ENCODE data around the gene RPL6. TPM values are rescaled to one million over a fixed set of nuclear protein-coding genes. Genes with fewer than 3 reads are reported as not detected.

Gene RPL6
- total and polyA plus RNA-seq, 10 of the 15 experiments (the other 5 are each of a cell fraction or from before 2014, with no cell fraction given): 801 to 3,690 (median 2,265) TPM

- 96% methylated on average over 3 of the region's 3 CpGs for WGBS (ENCODE audit: insufficient coverage, insufficient replicate concordance, low lambda C conversion rate, missing lambda C conversion rate)
- DNase-seq (ENCODE audit: low read depth, low spot score) (no peak), FAIRE-seq (no peak), ATAC-seq (no peak)
- BruUV-seq (replicated peaks): no TSS peak
- H3K36me3 ChIP-seq (ENCODE audit: control insufficient read depth in 2 of 2, insufficient read depth in 2 of 2, low read length in 1 of 2): peaks cover 0 to 2% of the 10 kb centered on the region in 2 experiments; a peak in 1 of 4 replicates
- ChIA-PET POLR2A (no interaction called here), SMC1A (ENCODE audit: uncharacterized antibody, unreplicated experiment) (interaction anchor here (1.1 kb wide), 1 partner anchor 19 kb away, joined by 3 read pairs; no protein-coding TSS in a partner anchor), RAD21 (ENCODE audit: unreplicated experiment) (no interaction called here), CTCF (interaction anchor here (0.6 kb wide), 2 partner anchors 22 to 69 kb away, joined by 3 to 5 read pairs; no protein-coding TSS in a partner anchor)
- peaks cover 9% of the 10 kb centered on the region for H3K4me1 ChIP-seq (ENCODE audit: control insufficient read depth, insufficient read depth, low read length)
- H3K79me2 ChIP-seq (ENCODE audit: control insufficient read depth, insufficient read depth, low read length): peaks cover 72% of the 10 kb centered on the region
- no peak overlapping the region for H3K9ac ChIP-seq (ENCODE audit: control insufficient read depth, insufficient read depth, low read length)
- intact Hi-C loops (cut with micrococcal nuclease; ENCODE audit: unreplicated experiment) (no loop called here), in situ Hi-C loops (cut with MboI) (no loop called here)
- 0 out of 2 replicates have a peak, but pooled peaks cover 2% of the 10 kb centered on the region for H4K20me1 ChIP-seq (ENCODE audit: control insufficient read depth, insufficient read depth)
- H3K27me3 ChIP-seq (replicated peaks in 1 of 2; ENCODE audit: control insufficient read depth in 2 of 2, insufficient read depth in 2 of 2, low read length in 1 of 2): no peaks in the 10 kb centered on the region
- H3K9me3 ChIP-seq (replicated peaks; ENCODE audit: control insufficient read depth, insufficient read depth, low read length): no peaks in the 10 kb centered on the region
- no peak overlapping the region; the same call in 1 of the 2 replicates for H3K4me3 ChIP-seq
- H3K27ac ChIP-seq (ENCODE audit: control insufficient read depth, insufficient read depth): no peak overlapping the region
- H2AFZ ChIP-seq (ENCODE audit: control insufficient read depth, low read depth, low read length): no peak overlapping the region
- H3K4me2 ChIP-seq (ENCODE audit: control insufficient read depth, insufficient read depth): 0 out of 2 replicates have a peak overlapping the region, but pooled peaks have one; percentile 54
- no peak for TF ChIP-seq SP1 (IDR thresholded peaks at IDR 0.05; ENCODE audit: low read depth, low read length)
- no peak for TF ChIP-seq JUNB (IDR thresholded peaks at IDR 0.05)
- no peak for TF ChIP-seq WRNIP1 (IDR thresholded peaks at IDR 0.05; ENCODE audit: borderline replicate concordance, low read depth, low read length)
- no peak for TF ChIP-seq RAD51 (IDR thresholded peaks at IDR 0.05)
- TF ChIP-seq MYB (IDR thresholded peaks at IDR 0.05; ENCODE audit: borderline replicate concordance, low read depth, low read length): no peak
- TF ChIP-seq ZNF217 (IDR thresholded peaks at IDR 0.05): no peak
- no peak for TF ChIP-seq SMARCA5 (IDR thresholded peaks at IDR 0.05)
- TF ChIP-seq NBN (IDR thresholded peaks at IDR 0.05): no peak
- TF ChIP-seq E2F8 (IDR thresholded peaks at IDR 0.05; ENCODE audit: low read depth, partially characterized antibody): no peak
- TF ChIP-seq, protein P1, sequence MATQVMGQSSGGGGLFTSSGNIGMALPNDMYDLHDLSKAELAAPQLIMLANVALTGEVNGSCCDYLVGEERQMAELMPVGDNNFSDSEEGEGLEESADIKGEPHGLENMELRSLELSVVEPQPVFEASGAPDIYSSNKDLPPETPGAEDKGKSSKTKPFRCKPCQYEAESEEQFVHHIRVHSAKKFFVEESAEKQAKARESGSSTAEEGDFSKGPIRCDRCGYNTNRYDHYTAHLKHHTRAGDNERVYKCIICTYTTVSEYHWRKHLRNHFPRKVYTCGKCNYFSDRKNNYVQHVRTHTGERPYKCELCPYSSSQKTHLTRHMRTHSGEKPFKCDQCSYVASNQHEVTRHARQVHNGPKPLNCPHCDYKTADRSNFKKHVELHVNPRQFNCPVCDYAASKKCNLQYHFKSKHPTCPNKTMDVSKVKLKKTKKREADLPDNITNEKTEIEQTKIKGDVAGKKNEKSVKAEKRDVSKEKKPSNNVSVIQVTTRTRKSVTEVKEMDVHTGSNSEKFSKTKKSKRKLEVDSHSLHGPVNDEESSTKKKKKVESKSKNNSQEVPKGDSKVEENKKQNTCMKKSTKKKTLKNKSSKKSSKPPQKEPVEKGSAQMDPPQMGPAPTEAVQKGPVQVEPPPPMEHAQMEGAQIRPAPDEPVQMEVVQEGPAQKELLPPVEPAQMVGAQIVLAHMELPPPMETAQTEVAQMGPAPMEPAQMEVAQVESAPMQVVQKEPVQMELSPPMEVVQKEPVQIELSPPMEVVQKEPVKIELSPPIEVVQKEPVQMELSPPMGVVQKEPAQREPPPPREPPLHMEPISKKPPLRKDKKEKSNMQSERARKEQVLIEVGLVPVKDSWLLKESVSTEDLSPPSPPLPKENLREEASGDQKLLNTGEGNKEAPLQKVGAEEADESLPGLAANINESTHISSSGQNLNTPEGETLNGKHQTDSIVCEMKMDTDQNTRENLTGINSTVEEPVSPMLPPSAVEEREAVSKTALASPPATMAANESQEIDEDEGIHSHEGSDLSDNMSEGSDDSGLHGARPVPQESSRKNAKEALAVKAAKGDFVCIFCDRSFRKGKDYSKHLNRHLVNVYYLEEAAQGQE (IDR thresholded peaks at IDR 0.05; ENCODE audit: low read depth, low read length): no peak
- no peak for TF ChIP-seq NFXL1 (IDR thresholded peaks at IDR 0.05; ENCODE audit: borderline replicate concordance)
- TF ChIP-seq RAD21 (IDR thresholded peaks at IDR 0.05; ENCODE audit: insufficient read depth, low read depth, low read length): no peak
- no peak for TF ChIP-seq ETV6 (conservative IDR thresholded peaks at IDR 0.05 in 1 of 2, IDR thresholded peaks at IDR 0.05 in 1 of 2; ENCODE audit: borderline replicate concordance in 1 of 2, low read depth in 1 of 2)
- no peak for TF ChIP-seq RFX5 (IDR thresholded peaks at IDR 0.05; ENCODE audit: low read depth, low read length)
These were observed 14.7 kb upstream of the RPL6 start for GRCh38 chr12:112424126-112424525.

Measured in GM12878 (cell line).